ENCODE data around the gene PMVK.

DNA sequence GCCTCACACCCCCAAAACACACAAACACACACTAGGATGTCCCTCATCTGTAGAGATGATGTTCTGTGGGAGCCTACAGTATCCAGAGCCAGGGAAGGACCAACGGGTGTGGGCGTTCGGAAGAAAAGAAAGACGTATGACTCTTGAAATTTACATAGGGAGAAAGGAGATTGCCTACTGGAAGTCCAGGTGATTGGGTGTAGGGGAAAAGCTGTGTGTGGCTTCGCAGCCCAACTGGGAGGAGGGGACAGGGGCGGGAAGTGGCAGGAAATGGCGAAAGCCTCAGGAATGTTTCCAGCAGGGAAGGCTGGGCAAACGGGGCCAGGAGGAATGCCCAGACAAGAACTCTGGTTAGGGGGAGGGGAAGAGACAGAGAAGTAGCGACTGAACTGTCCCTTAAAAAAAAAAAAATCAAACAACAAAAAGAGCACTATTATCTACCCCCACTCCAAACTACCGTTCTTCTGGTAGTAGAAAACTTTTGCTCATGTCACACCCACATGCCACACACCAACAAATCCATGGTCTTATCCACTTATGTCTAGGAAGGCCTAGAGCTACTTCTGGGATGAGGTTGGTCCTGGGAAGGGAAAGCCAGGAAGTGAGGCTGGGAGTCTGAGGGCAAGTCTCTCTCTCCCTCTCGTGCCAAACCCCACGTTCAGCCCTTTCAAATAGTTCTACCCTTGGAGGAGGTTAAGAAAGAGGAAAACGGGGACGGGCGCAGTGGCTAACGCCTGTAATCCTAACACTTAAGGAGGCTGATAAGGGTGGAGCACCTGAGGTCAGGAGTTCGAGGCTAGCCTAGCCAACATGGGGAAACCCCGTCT, 36.2 kb upstream of the PMVK start:
- TF ChIP-seq, protein P1, sequence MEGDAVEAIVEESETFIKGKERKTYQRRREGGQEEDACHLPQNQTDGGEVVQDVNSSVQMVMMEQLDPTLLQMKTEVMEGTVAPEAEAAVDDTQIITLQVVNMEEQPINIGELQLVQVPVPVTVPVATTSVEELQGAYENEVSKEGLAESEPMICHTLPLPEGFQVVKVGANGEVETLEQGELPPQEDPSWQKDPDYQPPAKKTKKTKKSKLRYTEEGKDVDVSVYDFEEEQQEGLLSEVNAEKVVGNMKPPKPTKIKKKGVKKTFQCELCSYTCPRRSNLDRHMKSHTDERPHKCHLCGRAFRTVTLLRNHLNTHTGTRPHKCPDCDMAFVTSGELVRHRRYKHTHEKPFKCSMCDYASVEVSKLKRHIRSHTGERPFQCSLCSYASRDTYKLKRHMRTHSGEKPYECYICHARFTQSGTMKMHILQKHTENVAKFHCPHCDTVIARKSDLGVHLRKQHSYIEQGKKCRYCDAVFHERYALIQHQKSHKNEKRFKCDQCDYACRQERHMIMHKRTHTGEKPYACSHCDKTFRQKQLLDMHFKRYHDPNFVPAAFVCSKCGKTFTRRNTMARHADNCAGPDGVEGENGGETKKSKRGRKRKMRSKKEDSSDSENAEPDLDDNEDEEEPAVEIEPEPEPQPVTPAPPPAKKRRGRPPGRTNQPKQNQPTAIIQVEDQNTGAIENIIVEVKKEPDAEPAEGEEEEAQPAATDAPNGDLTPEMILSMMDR (conservative IDR thresholded peaks at IDR 0.05 in 1 of 2, IDR thresholded peaks at IDR 0.05 in 1 of 2; ENCODE audit: low read depth in 1 of 2, low read length in 2 of 2) = no peak
- no peak for TF ChIP-seq EZH2 (IDR thresholded peaks at IDR 0.05; ENCODE audit: low read length, missing control alignments)
